GM12874 (cell line): ENCODE measurements around the gene RIPK4.
A peak's percentile ranks its signal among the peaks of the same experiment; 100 is the strongest.

Experiments used
- CTCF ChIP-seq: IDR thresholded peaks from 2 replicates; pipeline ENCODE4 v1.5.1; 2011; ENCODE audit warnings: low read depth, mild to moderate bottlenecking, control low read depth, low read length, moderate library complexity; ENCODE audit not compliant: insufficient read depth

Gene RIPK4

GRCh38 chr21:41778930-41779600, 12.2 kb upstream of the RIPK4 start:
- no peak for TF ChIP-seq CTCF

- peak; percentile 49 for TF ChIP-seq CTCF
Observed at GRCh38 chr21:41777951-41778815, 11.3 kb upstream of the RIPK4 start.

GRCh38 chr21:41776778-41777177, 9.9 kb upstream of the RIPK4 start:
- no peak for TF ChIP-seq CTCF

GRCh38 chr21:41775149-41775472, 8.3 kb upstream of the RIPK4 start:
- no peak for TF ChIP-seq CTCF

- TF ChIP-seq CTCF: no peak
Observed at GRCh38 chr21:41774467-41775148, 7.8 kb upstream of the RIPK4 start.

GRCh38 chr21:41772351-41773080, 5.7 kb upstream of the RIPK4 start:
- no peak for TF ChIP-seq CTCF

GRCh38 chr21:41771625-41771945, 4.7 kb upstream of the RIPK4 start:
- TF ChIP-seq CTCF: no peak
